NT2/D1 (cell line): Measurements from ENCODE around the gene XCL1.
A peak's percentile ranks its signal among the peaks of the same experiment; 100 is the strongest.

ENCODE experiments used
- DNase-seq: peaks from one replicate; pipeline ENCODE4 v3.0.0-alpha.2; 2011; ENCODE audit warnings: low read depth, low spot score
- H3K27me3 ChIP-seq: 2 replicates; pipeline ENCODE4 v1.6.0; 2011; ENCODE audit warnings: mild to moderate bottlenecking; ENCODE audit not compliant: insufficient read length, insufficient read depth
- H3K36me3 ChIP-seq: 2 replicates; pipeline ENCODE4 v1.6.1; 2011; ENCODE audit warnings: mild to moderate bottlenecking, low read length, mixed read lengths; ENCODE audit not compliant: insufficient read depth, insufficient read length
- H3K4me1 ChIP-seq: 2 replicates; pipeline ENCODE4 v1.5.1; 2011; ENCODE audit not compliant: insufficient read depth, insufficient read length
- H3K4me3 ChIP-seq: 2 replicates; pipeline ENCODE4 v1.5.1; 2011; ENCODE audit warnings: low read depth; ENCODE audit not compliant: insufficient read length
- H3K9ac ChIP-seq: 2 replicates; pipeline ENCODE4 v1.6.0; 2011; ENCODE audit warnings: low read depth; ENCODE audit not compliant: insufficient read length
- H3K9me3 ChIP-seq: 2 replicates; pipeline ENCODE4 v1.5.1; 2011; ENCODE audit warnings: mild to moderate bottlenecking, low read length; ENCODE audit not compliant: insufficient read depth
- SUZ12 ChIP-seq: IDR thresholded peaks from 2 replicates; pipeline ENCODE4 v1.6.1; 2011; ENCODE audit not compliant: insufficient read length, insufficient read depth; ENCODE audit errors: extremely low read depth
- YY1 ChIP-seq: IDR thresholded peaks from 2 replicates; pipeline ENCODE4 v1.6.1; 2011; ENCODE audit not compliant: insufficient read length, insufficient read depth
- ZNF274 ChIP-seq: IDR thresholded peaks from 2 replicates; pipeline ENCODE4 v1.6.1; 2011; ENCODE audit warnings: mild to moderate bottlenecking, low read depth, low read length

Gene XCL1

GRCh38 chr1:168614235-168614634 is 37.8 kb downstream of the XCL1 start:
- Histone ChIP-seq H3K4me3 (no peak overlapping the region), H3K27me3 (no peaks in the 10 kb centered on the region), H3K4me1 (peaks cover 3% of the 10 kb centered on the region), H3K9ac (no peak overlapping the region), H3K36me3 (no peaks in the 10 kb centered on the region), H3K9me3 (no peaks in the 10 kb centered on the region)
- TF ChIP-seq SUZ12 (no peak), YY1 (no peak), ZNF274 (no peak)
- DNase-seq: no peak

- no peak overlapping the region for H3K4me3 ChIP-seq
- no peaks in the 10 kb centered on the region for H3K36me3 ChIP-seq
- no peak overlapping the region for H3K9ac ChIP-seq
- no peaks in the 10 kb centered on the region for H3K27me3 ChIP-seq
- no peaks in the 10 kb centered on the region for H3K4me1 ChIP-seq
- no peak for DNase-seq
- H3K9me3 ChIP-seq: no peaks in the 10 kb centered on the region
- TF ChIP-seq SUZ12 (no peak), YY1 (no peak), ZNF274 (no peak)
Measured at GRCh38 chr1:168615965-168616364, 39.6 kb downstream of the XCL1 start.

GRCh38 chr1:168617974-168618750 is 41.8 kb downstream of the XCL1 start:
- H3K9ac ChIP-seq: no peak overlapping the region
- no peaks in the 10 kb centered on the region for H3K9me3 ChIP-seq
- H3K36me3 ChIP-seq: no peaks in the 10 kb centered on the region
- H3K27me3 ChIP-seq: no peaks in the 10 kb centered on the region
- no peak overlapping the region for H3K4me3 ChIP-seq
- no peaks in the 10 kb centered on the region for H3K4me1 ChIP-seq
- TF ChIP-seq SUZ12 (no peak), YY1 (no peak), ZNF274 (no peak)
- DNase-seq: no peak

- Histone ChIP-seq H3K9ac (no peak overlapping the region), H3K4me3 (no peak overlapping the region), H3K4me1 (no peaks in the 10 kb centered on the region), H3K9me3 (no peaks in the 10 kb centered on the region), H3K36me3 (no peaks in the 10 kb centered on the region), H3K27me3 (no peaks in the 10 kb centered on the region)
- no peak for DNase-seq
- TF ChIP-seq ZNF274: no peak
- no peak for TF ChIP-seq YY1
- TF ChIP-seq SUZ12: no peak
Measured at GRCh38 chr1:168618886-168619285, 42.5 kb downstream of the XCL1 start.

- Histone ChIP-seq H3K27me3 (no peaks in the 10 kb centered on the region), H3K4me1 (no peaks in the 10 kb centered on the region), H3K9me3 (no peaks in the 10 kb centered on the region), H3K36me3 (no peaks in the 10 kb centered on the region), H3K9ac (no peak overlapping the region), H3K4me3 (no peak overlapping the region)
- DNase-seq: peak; percentile 69
- TF ChIP-seq YY1: no peak
- no peak for TF ChIP-seq ZNF274
- TF ChIP-seq SUZ12: no peak
Measured at GRCh38 chr1:168621356-168621755, 45.0 kb downstream of the XCL1 start.

GRCh38 chr1:168623003-168623828 is 46.8 kb downstream of the XCL1 start:
- Histone ChIP-seq H3K9me3 (no peaks in the 10 kb centered on the region), H3K36me3 (no peaks in the 10 kb centered on the region), H3K4me3 (no peak overlapping the region), H3K27me3 (no peaks in the 10 kb centered on the region), H3K4me1 (no peaks in the 10 kb centered on the region), H3K9ac (no peak overlapping the region)
- TF ChIP-seq YY1 (no peak), SUZ12 (no peak), ZNF274 (no peak)
- no peak for DNase-seq

GRCh38 chr1:168623831-168624230 is 47.4 kb downstream of the XCL1 start:
- Histone ChIP-seq H3K9me3 (no peaks in the 10 kb centered on the region), H3K4me1 (no peaks in the 10 kb centered on the region), H3K27me3 (no peaks in the 10 kb centered on the region), H3K36me3 (no peaks in the 10 kb centered on the region), H3K9ac (no peak overlapping the region), H3K4me3 (no peak overlapping the region)
- TF ChIP-seq SUZ12 (no peak), YY1 (no peak), ZNF274 (no peak)
- DNase-seq: no peak
